Activated CD4-positive, alpha-beta T cell treated with anti-CD3 and anti-CD28 coated beads, Interleukin-2, amount 10 ng/mL, durations not matched to agents 24 days and 14 days (primary cell): ENCODE data around the gene AK4. TPM values are rescaled to one million over a fixed set of nuclear protein-coding genes. Genes with fewer than 3 reads are reported as not detected.
"Not testable (repeated sequence)": the region's sequence is repeated elsewhere in the genome, so short reads cannot be mapped to it uniquely, and the experiment has no call there.

Source experiments
- DNase-seq: peaks from one replicate; pipeline ENCODE4 v3.0.0; 2022
- H3K27ac Mint-ChIP-seq: one replicate; pipeline ENCODE4 v1.8.0; 2022; ENCODE audit warnings: mild to moderate bottlenecking, mixed read lengths
- H3K27me3 Mint-ChIP-seq: one replicate; pipeline ENCODE4 v1.8.0; 2022; ENCODE audit warnings: mixed read lengths
- H3K36me3 Mint-ChIP-seq: one replicate; pipeline ENCODE4 v1.8.0; 2022; ENCODE audit warnings: low read depth, mild to moderate bottlenecking, mixed read lengths
- H3K4me1 Mint-ChIP-seq: one replicate; pipeline ENCODE4 v1.8.0; 2021; ENCODE audit warnings: mixed read lengths
- H3K4me3 Mint-ChIP-seq: one replicate; pipeline ENCODE4 v1.8.0; 2022; ENCODE audit warnings: mild to moderate bottlenecking, moderate library complexity, mixed read lengths
- H3K9me3 Mint-ChIP-seq: one replicate; pipeline ENCODE4 v1.8.0; 2021; ENCODE audit warnings: mixed read lengths
- intact Hi-C: fragments of 100-400 bp; cut with micrococcal nuclease; formaldehyde crosslinking; loops from one replicate; pipeline ENCODE4 v1.15.1; 2023
- total RNA-seq: library from RNA; stranded (reverse); gene quantifications from 2 replicates; pipeline ENCODE4 v1.2.3, GENCODE V29; 2022

Gene AK4
- total RNA-seq, 1 donor from 2014 or later: 138 TPM

- H3K4me1 Mint-ChIP-seq: peaks cover 43% of the 10 kb centered on the region
- H3K9me3 Mint-ChIP-seq, H3K27ac Mint-ChIP-seq, intact Hi-C loops, H3K4me3 Mint-ChIP-seq, DNase-seq, H3K27me3 Mint-ChIP-seq: not testable (repeated sequence)
- H3K36me3 Mint-ChIP-seq: peaks cover 34% of the 10 kb centered on the region
Measured at GRCh38 chr1:65159291-65159688, 11.3 kb downstream of the AK4 start.

DNA sequence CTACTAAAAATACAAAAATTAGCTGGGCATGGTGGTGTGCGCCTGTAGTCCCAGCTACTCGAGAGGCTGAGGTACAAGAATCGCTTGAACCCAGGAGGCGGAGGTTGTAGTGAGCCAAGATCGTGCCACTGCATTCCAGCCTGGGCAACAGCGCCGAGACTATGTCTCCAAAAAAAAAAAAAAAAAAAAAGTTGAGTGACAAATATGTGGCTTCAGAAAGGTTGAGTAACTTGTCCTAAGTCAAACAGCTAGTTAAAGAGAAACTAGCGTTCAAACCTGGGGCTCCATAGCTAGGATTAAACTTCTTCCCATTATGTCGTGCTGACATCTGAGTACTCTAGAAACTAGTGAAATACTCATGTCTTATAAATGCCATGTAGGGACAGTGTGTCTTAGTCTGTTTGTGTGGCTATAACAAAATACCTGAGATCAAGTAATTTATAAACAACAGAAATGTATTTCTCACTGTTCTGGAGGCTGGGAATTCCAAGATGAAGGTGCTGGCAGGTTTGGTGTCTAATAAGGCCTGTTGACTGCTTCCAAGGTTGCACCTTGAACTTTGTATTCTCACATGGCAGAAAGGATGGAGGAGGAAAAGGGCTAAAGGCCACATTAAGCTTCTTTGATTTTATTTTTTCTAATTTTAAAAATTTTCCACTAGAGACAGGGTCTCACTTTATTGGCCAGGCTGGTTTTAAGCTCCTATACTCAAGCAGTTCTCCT is 12.0 kb downstream of the AK4 start:
- DNase-seq: no peak
- Mint-ChIP-seq H3K4me1 (peaks cover 46% of the 10 kb centered on the region), H3K27me3 (no peaks in the 10 kb centered on the region), H3K9me3 (peaks cover 8% of the 10 kb centered on the region), H3K4me3 (no peak overlapping the region), H3K27ac (peak overlapping the region; percentile 4), H3K36me3 (peaks cover 34% of the 10 kb centered on the region)
- intact Hi-C loops: no loop called here

GRCh38 chr1:65163201-65163805 is 15.3 kb downstream of the AK4 start:
- Mint-ChIP-seq H3K36me3 (peaks cover 43% of the 10 kb centered on the region), H3K4me3 (peak overlapping the region; percentile 22), H3K4me1 (peaks cover 51% of the 10 kb centered on the region), H3K27ac (peak overlapping the region; percentile 29), H3K27me3 (no peaks in the 10 kb centered on the region), H3K9me3 (peaks cover 8% of the 10 kb centered on the region)
- no peak for DNase-seq
- intact Hi-C loops: no loop called here

DNA sequence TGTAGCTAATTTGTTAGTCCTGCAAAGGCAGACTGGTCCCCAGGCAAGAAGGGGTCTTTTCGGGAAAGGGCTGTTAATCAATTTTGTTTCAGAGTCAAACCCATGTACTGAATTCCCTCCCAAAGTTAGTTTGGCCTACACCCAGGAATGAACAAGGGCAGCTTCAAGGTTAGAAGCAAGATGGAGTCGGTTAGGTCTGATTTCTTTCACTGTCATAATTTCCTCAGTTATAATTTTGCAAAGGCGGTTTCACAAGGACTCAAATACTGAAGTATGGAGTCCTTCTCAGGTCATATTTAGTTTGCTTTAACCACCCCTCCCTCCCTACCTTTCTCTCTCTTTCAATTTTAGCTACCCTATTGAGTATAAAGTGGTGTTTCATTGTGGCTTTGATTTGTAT is 16.1 kb downstream of the AK4 start:
- intact Hi-C loops, DNase-seq, H3K4me3 Mint-ChIP-seq, H3K27me3 Mint-ChIP-seq, H3K27ac Mint-ChIP-seq, H3K9me3 Mint-ChIP-seq: not testable (repeated sequence)
- H3K36me3 Mint-ChIP-seq: peaks cover 39% of the 10 kb centered on the region
- H3K4me1 Mint-ChIP-seq: peaks cover 49% of the 10 kb centered on the region

DNA sequence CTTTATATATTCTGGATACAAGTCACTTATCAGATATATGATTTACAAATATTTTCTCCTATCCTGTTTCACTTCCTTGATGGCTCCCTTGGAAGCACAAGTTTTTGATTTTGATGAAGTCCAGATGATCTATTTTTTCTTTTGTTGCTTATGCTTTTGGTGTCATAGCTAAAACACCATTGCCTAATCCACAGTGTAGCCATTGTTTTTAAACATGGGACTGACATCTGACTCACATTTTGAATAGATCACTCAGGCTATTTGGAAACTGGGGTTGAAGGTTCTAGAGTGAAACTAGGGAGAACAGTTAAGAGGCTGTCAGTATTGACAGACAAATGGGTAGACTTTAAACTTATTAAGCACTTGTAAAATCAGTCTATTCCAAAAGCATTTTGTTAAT is 16.6 kb downstream of the AK4 start:
- peaks cover 8% of the 10 kb centered on the region for H3K9me3 Mint-ChIP-seq
- no peak overlapping the region for H3K4me3 Mint-ChIP-seq
- H3K4me1 Mint-ChIP-seq: peaks cover 51% of the 10 kb centered on the region
- peak overlapping the region; percentile 27 for H3K27ac Mint-ChIP-seq
- no peaks in the 10 kb centered on the region for H3K27me3 Mint-ChIP-seq
- no peak for DNase-seq
- H3K36me3 Mint-ChIP-seq: peaks cover 39% of the 10 kb centered on the region
- intact Hi-C loops: no loop called here

GRCh38 chr1:65165269-65165993 is 17.4 kb downstream of the AK4 start:
- DNase-seq: no peak
- Mint-ChIP-seq H3K36me3 (peaks cover 36% of the 10 kb centered on the region), H3K4me3 (no peak overlapping the region), H3K9me3 (peaks cover 8% of the 10 kb centered on the region), H3K4me1 (peaks cover 52% of the 10 kb centered on the region), H3K27me3 (no peaks in the 10 kb centered on the region), H3K27ac (no peak overlapping the region)
- intact Hi-C loops: no loop called here

- peaks cover 36% of the 10 kb centered on the region for H3K36me3 Mint-ChIP-seq
- no peaks in the 10 kb centered on the region for H3K27me3 Mint-ChIP-seq
- H3K9me3 Mint-ChIP-seq: peaks cover 8% of the 10 kb centered on the region
- H3K27ac Mint-ChIP-seq: no peak overlapping the region
- intact Hi-C loops: no loop called here
- no peak for DNase-seq
- peaks cover 41% of the 10 kb centered on the region for H3K4me1 Mint-ChIP-seq
- no peak overlapping the region for H3K4me3 Mint-ChIP-seq
Measured at GRCh38 chr1:65166572-65167305, 18.7 kb downstream of the AK4 start.

GRCh38 chr1:65167586-65168242 is 19.7 kb downstream of the AK4 start:
- peaks cover 37% of the 10 kb centered on the region for H3K4me1 Mint-ChIP-seq
- H3K9me3 Mint-ChIP-seq: peaks cover 8% of the 10 kb centered on the region
- H3K4me3 Mint-ChIP-seq: no peak overlapping the region
- H3K36me3 Mint-ChIP-seq: peaks cover 32% of the 10 kb centered on the region
- H3K27me3 Mint-ChIP-seq: no peaks in the 10 kb centered on the region
- intact Hi-C loops: no loop called here
- no peak for DNase-seq
- H3K27ac Mint-ChIP-seq: no peak overlapping the region

- intact Hi-C loops: no loop called here
Measured at GRCh38 chr1:65168867-65169266, 20.9 kb downstream of the AK4 start.

GRCh38 chr1:65170511-65171142 is 22.6 kb downstream of the AK4 start:
- Mint-ChIP-seq H3K4me1 (peaks cover 29% of the 10 kb centered on the region), H3K27ac (no peak overlapping the region), H3K9me3 (no peaks in the 10 kb centered on the region), H3K4me3 (no peak overlapping the region), H3K36me3 (peaks cover 15% of the 10 kb centered on the region), H3K27me3 (no peaks in the 10 kb centered on the region)
- intact Hi-C loops: no loop called here
- DNase-seq: no peak

More at GRCh38 chr1:65168867-65169266, 20.9 kb downstream of the AK4 start:
- Mint-ChIP-seq H3K4me3 (no peak overlapping the region), H3K9me3 (no peaks in the 10 kb centered on the region), H3K27me3 (no peaks in the 10 kb centered on the region), H3K4me1 (peaks cover 34% of the 10 kb centered on the region), H3K36me3 (peaks cover 20% of the 10 kb centered on the region), H3K27ac (no peak overlapping the region)
- no peak for DNase-seq

GRCh38 chr1:65172936-65173690 is 25.1 kb downstream of the AK4 start:
- H3K9me3 Mint-ChIP-seq: no peaks in the 10 kb centered on the region
- peaks cover 15% of the 10 kb centered on the region for H3K36me3 Mint-ChIP-seq
- H3K4me1 Mint-ChIP-seq: peaks cover 28% of the 10 kb centered on the region
- no peak overlapping the region for H3K4me3 Mint-ChIP-seq
- intact Hi-C loops: no loop called here
- H3K27ac Mint-ChIP-seq: no peak overlapping the region
- H3K27me3 Mint-ChIP-seq: no peaks in the 10 kb centered on the region
- DNase-seq: no peak

DNA sequence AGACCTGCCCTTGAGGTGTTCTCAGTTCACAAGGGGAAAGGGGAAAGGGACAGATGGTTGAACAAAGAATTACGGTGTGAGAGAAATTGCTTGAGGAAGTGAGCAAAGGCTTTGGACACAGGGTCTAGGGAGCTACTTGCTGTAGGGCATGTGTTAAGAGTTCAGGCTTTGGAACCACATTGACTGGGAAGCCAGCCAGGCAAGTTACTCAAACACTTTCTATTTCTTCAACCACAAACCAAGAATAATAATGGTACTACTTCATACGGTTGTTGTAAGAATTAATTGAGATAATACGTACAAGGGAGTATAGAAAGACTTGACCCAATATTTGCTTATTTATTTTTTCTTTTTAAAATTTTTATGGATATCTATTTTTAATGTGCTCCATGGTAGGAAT is 26.6 kb downstream of the AK4 start:
- no peaks in the 10 kb centered on the region for H3K27me3 Mint-ChIP-seq
- intact Hi-C loops: no loop called here
- DNase-seq: no peak
- peaks cover 15% of the 10 kb centered on the region for H3K36me3 Mint-ChIP-seq
- peaks cover 29% of the 10 kb centered on the region for H3K4me1 Mint-ChIP-seq
- H3K9me3 Mint-ChIP-seq: no peaks in the 10 kb centered on the region
- H3K4me3 Mint-ChIP-seq: no peak overlapping the region
- H3K27ac Mint-ChIP-seq: no peak overlapping the region
